ENCODE results near the gene INO80B. TPM values are rescaled to one million over a fixed set of nuclear protein-coding genes. Genes with fewer than 3 reads are reported as not detected.

Gene INO80B
- total RNA-seq, 1 donor from 2014 or later: 8.7 TPM

GRCh38 chr2:74415762-74416395 lies 39.0 kb upstream of the INO80B start:
- Mint-ChIP-seq H3K4me1 (peaks cover 7% of the 10 kb centered on the region), H3K4me3 (no peak overlapping the region), H3K36me3 (no peaks in the 10 kb centered on the region), H3K27ac (no peak overlapping the region), H3K9me3 (no peaks in the 10 kb centered on the region), H3K27me3 (ENCODE audit: insufficient read depth, low read depth) (peaks cover 5% of the 10 kb centered on the region)
- H3K27me3 ChIP-seq: peaks cover 7% of the 10 kb centered on the region
- TF ChIP-seq, protein P1, sequence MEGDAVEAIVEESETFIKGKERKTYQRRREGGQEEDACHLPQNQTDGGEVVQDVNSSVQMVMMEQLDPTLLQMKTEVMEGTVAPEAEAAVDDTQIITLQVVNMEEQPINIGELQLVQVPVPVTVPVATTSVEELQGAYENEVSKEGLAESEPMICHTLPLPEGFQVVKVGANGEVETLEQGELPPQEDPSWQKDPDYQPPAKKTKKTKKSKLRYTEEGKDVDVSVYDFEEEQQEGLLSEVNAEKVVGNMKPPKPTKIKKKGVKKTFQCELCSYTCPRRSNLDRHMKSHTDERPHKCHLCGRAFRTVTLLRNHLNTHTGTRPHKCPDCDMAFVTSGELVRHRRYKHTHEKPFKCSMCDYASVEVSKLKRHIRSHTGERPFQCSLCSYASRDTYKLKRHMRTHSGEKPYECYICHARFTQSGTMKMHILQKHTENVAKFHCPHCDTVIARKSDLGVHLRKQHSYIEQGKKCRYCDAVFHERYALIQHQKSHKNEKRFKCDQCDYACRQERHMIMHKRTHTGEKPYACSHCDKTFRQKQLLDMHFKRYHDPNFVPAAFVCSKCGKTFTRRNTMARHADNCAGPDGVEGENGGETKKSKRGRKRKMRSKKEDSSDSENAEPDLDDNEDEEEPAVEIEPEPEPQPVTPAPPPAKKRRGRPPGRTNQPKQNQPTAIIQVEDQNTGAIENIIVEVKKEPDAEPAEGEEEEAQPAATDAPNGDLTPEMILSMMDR (IDR thresholded peaks at IDR 0.05): no peak
- no peak for TF ChIP-seq EZH2 (IDR thresholded peaks at IDR 0.05)
- TF ChIP-seq EZH2phosphoT487 (IDR thresholded peaks at IDR 0.05): no peak
- no peaks in the 10 kb centered on the region for H3K36me3 ChIP-seq
- no peak for DNase-seq (ENCODE audit: low spot score)
- no peaks in the 10 kb centered on the region for H3K9me3 ChIP-seq (ENCODE audit: low read depth)
- no peak overlapping the region for H3K4me3 ChIP-seq
- H3K79me2 ChIP-seq (ENCODE audit: low read depth): no peaks in the 10 kb centered on the region
- peaks cover 5% of the 10 kb centered on the region for H3F3A ChIP-seq (ENCODE audit: low read depth)
- H2AFZ ChIP-seq (replicated peaks): no peak overlapping the region
- H4K20me1 ChIP-seq (ENCODE audit: low read depth): no peaks in the 10 kb centered on the region
- H3K9ac ChIP-seq: no peak overlapping the region
- no peak overlapping the region for H3K27ac ChIP-seq
- no peaks in the 10 kb centered on the region for H3K4me1 ChIP-seq
- H3K4me2 ChIP-seq: no peak overlapping the region

DNA sequence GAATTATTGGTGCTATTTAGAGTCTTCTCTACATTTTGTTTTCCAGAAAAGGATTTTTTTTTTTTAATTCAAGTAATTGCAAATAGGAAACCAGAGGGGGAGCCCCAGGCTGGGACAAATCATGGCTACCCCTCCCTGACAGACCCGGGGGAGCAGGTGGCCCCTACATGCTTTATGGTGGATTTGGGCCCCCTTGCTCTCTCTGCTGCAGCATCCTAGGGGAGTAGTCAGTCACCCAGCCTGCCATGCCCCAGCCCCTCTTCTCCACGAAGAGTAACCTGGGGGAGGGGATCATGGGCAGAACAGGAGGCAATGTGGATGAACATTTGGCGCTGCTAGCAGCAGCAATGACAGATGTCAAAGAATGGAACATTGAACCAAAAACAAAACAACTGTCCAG lies 38.1 kb upstream of the INO80B start:
- no peak for DNase-seq (ENCODE audit: low spot score)
- Histone ChIP-seq H3K27me3 (peaks cover 7% of the 10 kb centered on the region), H4K20me1 (ENCODE audit: low read depth) (no peaks in the 10 kb centered on the region), H3K4me2 (no peak overlapping the region), H3K9ac (no peak overlapping the region), H3K36me3 (no peaks in the 10 kb centered on the region), H3K4me3 (no peak overlapping the region), H3K27ac (no peak overlapping the region), H3F3A (ENCODE audit: low read depth) (peaks cover 11% of the 10 kb centered on the region), H3K79me2 (ENCODE audit: low read depth) (no peaks in the 10 kb centered on the region), H3K4me1 (no peaks in the 10 kb centered on the region), H2AFZ (replicated peaks) (no peak overlapping the region), H3K9me3 (ENCODE audit: low read depth) (no peaks in the 10 kb centered on the region)
- Mint-ChIP-seq H3K4me3 (no peak overlapping the region), H3K36me3 (no peaks in the 10 kb centered on the region), H3K4me1 (peaks cover 10% of the 10 kb centered on the region), H3K27ac (no peak overlapping the region), H3K9me3 (no peaks in the 10 kb centered on the region), H3K27me3 (ENCODE audit: insufficient read depth, low read depth) (peaks cover 7% of the 10 kb centered on the region)
- no peak for TF ChIP-seq EZH2phosphoT487 (IDR thresholded peaks at IDR 0.05)
- TF ChIP-seq EZH2 (IDR thresholded peaks at IDR 0.05): no peak
- TF ChIP-seq, protein P1 (IDR thresholded peaks at IDR 0.05): no peak

DNA sequence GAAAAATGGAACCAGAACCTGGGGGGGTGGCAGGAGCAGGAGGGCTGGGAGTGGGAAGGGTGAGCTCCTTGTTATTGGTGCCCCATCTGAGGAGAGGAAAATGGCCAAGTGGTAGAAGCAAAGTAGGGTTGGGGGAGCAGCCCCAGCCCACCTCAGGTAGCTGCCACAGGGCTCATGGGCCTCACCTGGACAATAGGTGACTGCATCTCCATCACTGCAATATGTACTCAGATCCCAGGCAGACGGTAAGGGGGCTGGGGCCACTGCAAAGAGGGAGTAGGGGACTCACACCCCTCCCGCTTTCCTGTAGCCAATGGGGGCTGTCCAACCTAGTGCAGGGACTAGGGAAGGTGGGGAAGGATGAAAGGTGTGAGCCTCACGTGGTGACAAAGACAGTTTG lies 37.7 kb upstream of the INO80B start:
- H3K79me2 ChIP-seq (ENCODE audit: low read depth): peaks cover 4% of the 10 kb centered on the region
- H4K20me1 ChIP-seq (ENCODE audit: low read depth): no peaks in the 10 kb centered on the region
- DNase-seq (ENCODE audit: low spot score): no peak
- no peaks in the 10 kb centered on the region for H3K9me3 ChIP-seq (ENCODE audit: low read depth)
- H3K27ac Mint-ChIP-seq: no peak overlapping the region
- no peak overlapping the region for H3K4me3 ChIP-seq
- no peaks in the 10 kb centered on the region for H3K36me3 Mint-ChIP-seq
- H3F3A ChIP-seq (ENCODE audit: low read depth): peaks cover 12% of the 10 kb centered on the region
- peaks cover 11% of the 10 kb centered on the region for H3K4me1 Mint-ChIP-seq
- no peak overlapping the region for H3K4me2 ChIP-seq
- H3K27me3 Mint-ChIP-seq (ENCODE audit: insufficient read depth, low read depth): peaks cover 11% of the 10 kb centered on the region
- H3K9ac ChIP-seq: no peak overlapping the region
- H3K4me3 Mint-ChIP-seq: no peak overlapping the region
- peaks cover 7% of the 10 kb centered on the region for H3K27me3 ChIP-seq
- H2AFZ ChIP-seq (replicated peaks): no peak overlapping the region
- no peak overlapping the region for H3K27ac ChIP-seq
- no peak for TF ChIP-seq EZH2phosphoT487 (IDR thresholded peaks at IDR 0.05)
- TF ChIP-seq, protein P1 (IDR thresholded peaks at IDR 0.05): no peak
- TF ChIP-seq EZH2 (IDR thresholded peaks at IDR 0.05): no peak
- no peaks in the 10 kb centered on the region for H3K36me3 ChIP-seq
- no peaks in the 10 kb centered on the region for H3K9me3 Mint-ChIP-seq
- H3K4me1 ChIP-seq: no peaks in the 10 kb centered on the region

Measured in neural progenitor cell (in vitro differentiated cells).